WTC11 (cell line): Measurements from ENCODE around the gene CROCC2. TPM values are rescaled to one million over a fixed set of nuclear protein-coding genes. Genes with fewer than 3 reads are reported as not detected.

ENCODE experiments used
- ATAC-seq: fragments of 200-7000 bp; cut with Tn5 transposase; 2 replicates; pipeline ENCODE4 v1.10.0; 2021; ENCODE audit warnings: mild to moderate bottlenecking, moderate library complexity
- CTCF ChIA-PET: fragments of 300-600 bp; sonication (Branson Sonifier 250); formaldehyde crosslinking; loops from one replicate; lab custom pipeline; 2021; ENCODE audit warnings: antibody characterized with exemption; lab: Charles Lee
- POLR2A ChIA-PET: fragments of 350-600 bp; sonication (Branson Sonifier 250); formaldehyde crosslinking; loops from one replicate; lab custom pipeline; 2021; ENCODE audit warnings: antibody characterized with exemption; lab: Charles Lee
- DNase-seq: peaks from one replicate; pipeline ENCODE4 v3.0.0; 2021; ENCODE audit warnings: low spot score
- H3K27ac Mint-ChIP-seq: 2 replicates; pipeline ENCODE4 v1.8.0; 2021; ENCODE audit warnings: mixed read lengths
- H3K27me3 Mint-ChIP-seq: 2 replicates; pipeline ENCODE4 v1.8.0; 2021; ENCODE audit warnings: low read depth, mild to moderate bottlenecking, moderate library complexity, mixed read lengths
- H3K36me3 Mint-ChIP-seq: 2 replicates; pipeline ENCODE4 v1.8.0; 2021; ENCODE audit warnings: mixed read lengths
- H3K4me1 Mint-ChIP-seq: 2 replicates; pipeline ENCODE4 v1.8.0; 2022; ENCODE audit warnings: mixed read lengths
- H3K4me3 Mint-ChIP-seq: 2 replicates; pipeline ENCODE4 v1.8.0; 2021; ENCODE audit warnings: mild to moderate bottlenecking, moderate library complexity, mixed read lengths
- H3K9me3 Mint-ChIP-seq: 2 replicates; pipeline ENCODE4 v1.8.0; 2021; ENCODE audit warnings: mixed read lengths
- AFF4 ChIP-seq: sonication (generic); formaldehyde crosslinking; IDR thresholded peaks from 2 replicates; pipeline ENCODE4 v1.8.1; 2023; ENCODE audit warnings: mild to moderate bottlenecking, missing genetic modification reagents, borderline replicate concordance
- ARID4B ChIP-seq: sonication (generic); formaldehyde crosslinking; IDR thresholded peaks from 2 replicates; pipeline ENCODE4 v1.8.0; 2023; ENCODE audit warnings: missing genetic modification reagents, mild to moderate bottlenecking, borderline replicate concordance
- CREM ChIP-seq: sonication (generic); formaldehyde crosslinking; IDR thresholded peaks from 2 replicates; pipeline ENCODE4 v1.8.1; 2022; ENCODE audit warnings: mild to moderate bottlenecking, missing genetic modification reagents, moderate library complexity
- ERG ChIP-seq: fragments of 250-450 bp; sonication (Bioruptor Pico); IDR thresholded peaks from 2 replicates; pipeline ENCODE4 v1.8.0; 2021; ENCODE audit warnings: mild to moderate bottlenecking
- FOXJ3 ChIP-seq: sonication (generic); formaldehyde crosslinking; IDR thresholded peaks from 2 replicates; pipeline ENCODE4 v1.9.0; 2021; ENCODE audit warnings: missing genetic modification reagents, mild to moderate bottlenecking, borderline replicate concordance
- FOXP1 ChIP-seq: sonication (generic); formaldehyde crosslinking; IDR thresholded peaks from 2 replicates; pipeline ENCODE4 v1.8.0; 2022; ENCODE audit warnings: missing genetic modification reagents, mild to moderate bottlenecking, moderate library complexity, borderline replicate concordance
- HMGXB4 ChIP-seq: sonication (generic); formaldehyde crosslinking; IDR thresholded peaks from 2 replicates; pipeline ENCODE4 v1.8.1; 2023; ENCODE audit warnings: mild to moderate bottlenecking, moderate library complexity, missing genetic modification reagents
- KAT7 ChIP-seq: sonication (generic); formaldehyde crosslinking; IDR thresholded peaks from 2 replicates; pipeline ENCODE4 v1.8.1; 2023; ENCODE audit warnings: missing genetic modification reagents, mild to moderate bottlenecking, borderline replicate concordance
- NFE2L1 ChIP-seq: sonication (generic); formaldehyde crosslinking; IDR thresholded peaks from 2 replicates; pipeline ENCODE4 v1.8.1; 2023; ENCODE audit warnings: missing genetic modification reagents
- NR1H2 ChIP-seq: sonication (generic); formaldehyde crosslinking; IDR thresholded peaks from 2 replicates; pipeline ENCODE4 v1.9.0; 2021; ENCODE audit warnings: mild to moderate bottlenecking, moderate library complexity, missing genetic modification reagents
- PRDM15 ChIP-seq: sonication (generic); formaldehyde crosslinking; IDR thresholded peaks from 2 replicates; pipeline ENCODE4 v1.8.0; 2022; ENCODE audit warnings: missing genetic modification reagents
- TCF7 ChIP-seq: sonication (generic); formaldehyde crosslinking; IDR thresholded peaks from 2 replicates; pipeline ENCODE4 v1.8.0; 2022; ENCODE audit warnings: mild to moderate bottlenecking, low read depth, missing genetic modification reagents, moderate library complexity
- TP53 ChIP-seq: sonication (generic); formaldehyde crosslinking; IDR thresholded peaks from 2 replicates; pipeline ENCODE4 v1.8.1; 2023; ENCODE audit warnings: mild to moderate bottlenecking, missing genetic modification reagents
- ZNF138 ChIP-seq: sonication (generic); formaldehyde crosslinking; conservative IDR thresholded peaks from 2 replicates; pipeline ENCODE4 v1.8.1; 2022; ENCODE audit warnings: mild to moderate bottlenecking, moderate library complexity, missing genetic modification reagents
- ZNF281 ChIP-seq: sonication (generic); formaldehyde crosslinking; IDR thresholded peaks from 2 replicates; pipeline ENCODE4 v1.8.0; 2023; ENCODE audit warnings: mild to moderate bottlenecking, missing genetic modification reagents
- total RNA-seq: library from RNA; stranded (reverse); gene quantifications from 3 replicates; pipeline ENCODE4 v1.2.3, GENCODE V29; 2021

Gene CROCC2
- total RNA-seq, 1 experiment from 2014 or later, result not detected

GRCh38 chr2:241030883-241031282, 124.7 kb downstream of the CROCC2 start:
- Mint-ChIP-seq H3K4me1 (no peaks in the 10 kb centered on the region), H3K36me3 (peaks cover 9% of the 10 kb centered on the region), H3K27ac (no peak overlapping the region), H3K9me3 (peaks cover 15% of the 10 kb centered on the region), H3K4me3 (no peak overlapping the region), H3K27me3 (peaks cover 16% of the 10 kb centered on the region)
- ATAC-seq, result no peak
- POLR2A ChIA-PET, result no interaction called here
- CTCF ChIA-PET, result interaction anchor here (0.6 kb wide), 1 partner anchor 117 kb away, joined by 3 read pairs; no protein-coding TSS in a partner anchor
- no peak for DNase-seq
- TF ChIP-seq HMGXB4 (CRISPR knock-in tag), result no peak
- no peak for TF ChIP-seq KAT7 (CRISPR knock-in tag)
- no peak for TF ChIP-seq FOXJ3 (CRISPR knock-in tag)
- TF ChIP-seq TCF7 (CRISPR knock-in tag), result no peak
- TF ChIP-seq AFF4 (CRISPR knock-in tag), result no peak
- no peak for TF ChIP-seq ARID4B (CRISPR knock-in tag)

GRCh38 chr2:241031436-241032165, 125.5 kb downstream of the CROCC2 start:
- peaks cover 12% of the 10 kb centered on the region for H3K27me3 Mint-ChIP-seq
- H3K4me1 Mint-ChIP-seq, result no peaks in the 10 kb centered on the region
- no peak overlapping the region for H3K4me3 Mint-ChIP-seq
- no peak for ATAC-seq
- no peak overlapping the region for H3K27ac Mint-ChIP-seq
- ChIA-PET POLR2A (no interaction called here), CTCF (interaction anchor here (0.6 kb wide), 1 partner anchor 117 kb away, joined by 3 read pairs; no protein-coding TSS in a partner anchor)
- peaks cover 10% of the 10 kb centered on the region for H3K9me3 Mint-ChIP-seq
- H3K36me3 Mint-ChIP-seq, result peaks cover 4% of the 10 kb centered on the region
- DNase-seq, result no peak
- TF ChIP-seq TP53 (no peak), ERG (CRISPR knock-in tag) (no peak), PRDM15 (no peak), ZNF138 (no peak), CREM (CRISPR knock-in tag) (no peak), ZNF281 (no peak), NR1H2 (CRISPR knock-in tag) (no peak), NFE2L1 (CRISPR knock-in tag) (no peak), FOXP1 (CRISPR knock-in tag) (no peak)
